CD4-positive, alpha-beta memory T cell (primary cell): ENCODE measurements around the gene FOXO6. TPM values are rescaled to one million over a fixed set of nuclear protein-coding genes. Genes with fewer than 3 reads are reported as not detected.

Source experiments
- CTCF ChIA-PET: fragments of 350-600 bp; sonication (Branson Sonifier 250); formaldehyde crosslinking; loops from one replicate; lab custom pipeline; 2021; ENCODE audit warnings: inconsistent platforms; ENCODE audit not compliant: partially characterized antibody; lab: Charles Lee
- POLR2A ChIA-PET: fragments of 350-600 bp; sonication (Branson Sonifier 250); formaldehyde crosslinking; loops from one replicate; lab custom pipeline; 2021; ENCODE audit not compliant: partially characterized antibody; lab: Charles Lee
- DNase-seq, 5 donors: peaks; one replicate each; pipeline versions ENCODE4 v3.0.0 to v3.0.0-alpha.2; 2020 to 2022; ENCODE audit warnings: mixed read lengths in 1 of 5
- H3K27ac ChIP-seq: one replicate; pipeline ENCODE4 v1.7.0; 2013; ENCODE audit warnings: low read depth, low read length
- H3K27me3 ChIP-seq: 2 replicates; pipeline ENCODE4 v1.7.0; 2013; ENCODE audit warnings: mild to moderate bottlenecking, low read length, moderate library complexity; ENCODE audit not compliant: insufficient read depth
- H3K36me3 ChIP-seq: 2 replicates; pipeline ENCODE4 v1.7.0; 2013; ENCODE audit warnings: mild to moderate bottlenecking, low read length, moderate library complexity; ENCODE audit not compliant: insufficient read depth
- H3K4me1 ChIP-seq: 2 replicates; pipeline ENCODE4 v1.7.0; 2013; ENCODE audit warnings: mild to moderate bottlenecking, low read length, moderate library complexity; ENCODE audit not compliant: insufficient read depth
- H3K4me3 ChIP-seq, 2 donors: one replicate each; pipeline ENCODE4 v1.7.0; 2013; ENCODE audit warnings: low read length in 2 of 2, mild to moderate bottlenecking in 1 of 2
- H3K9me3 ChIP-seq, 2 donors: one replicate each; pipeline ENCODE4 v1.7.0; 2013; ENCODE audit warnings: low read length in 2 of 2, control low read depth in 1 of 2; ENCODE audit not compliant: control insufficient read depth in 1 of 2
- H3K27ac Mint-ChIP-seq, 7 donors: one replicate each; pipeline ENCODE4 v1.8.0; 2020 to 2021; ENCODE audit warnings: mixed read lengths in 7 of 7, mild to moderate bottlenecking in 6 of 7, inconsistent platforms in 3 of 7, moderate library complexity in 3 of 7
- H3K27me3 Mint-ChIP-seq, 2 donors: one replicate each; pipeline ENCODE4 v1.8.0; 2020 to 2021; ENCODE audit warnings: mixed read lengths in 2 of 2
- H3K36me3 Mint-ChIP-seq, 2 donors: one replicate each; pipeline ENCODE4 v1.8.0; 2020 to 2021; ENCODE audit warnings: mixed read lengths in 2 of 2, inconsistent platforms in 1 of 2, mild to moderate bottlenecking in 1 of 2
- H3K4me1 Mint-ChIP-seq, 4 donors: one replicate each; pipeline ENCODE4 v1.8.0; 2020 to 2021; ENCODE audit warnings: mixed read lengths in 4 of 4, mild to moderate bottlenecking in 1 of 4
- H3K4me3 Mint-ChIP-seq, 8 donors: one replicate each; pipeline ENCODE4 v1.8.0; 2020 to 2021; ENCODE audit warnings: mixed read lengths in 8 of 8, mild to moderate bottlenecking in 7 of 8, moderate library complexity in 6 of 8, inconsistent platforms in 3 of 8
- H3K9me3 Mint-ChIP-seq, 8 donors: one replicate each; pipeline ENCODE4 v1.8.0; 2020 to 2021; ENCODE audit warnings: mixed read lengths in 8 of 8, mild to moderate bottlenecking in 5 of 8, inconsistent platforms in 3 of 8, moderate library complexity in 1 of 8
- intact Hi-C: fragments of 100-400 bp; cut with micrococcal nuclease; formaldehyde crosslinking; loops from one replicate; pipeline ENCODE4 v1.15.1; 2023
- polyA plus RNA-seq, 2 donors: library from polyadenylated mRNA; unstranded; fragments of 300-500 nt; fragmentation: Illumina TruSeq; gene quantifications; one replicate each; pipeline ENCODE4 v1.2.3, GENCODE V29; 2021
- total RNA-seq, 2 experiments: library from RNA; stranded (reverse); gene quantifications; one replicate each; pipeline ENCODE4 v1.2.3, GENCODE V29; 2021

The FOXO6 gene
- total and polyA plus RNA-seq, 4 experiments from 2014 or later = not detected

- no peak for DNase-seq
- Mint-ChIP-seq H3K27ac (no peak overlapping the region), H3K27me3 (peaks cover 7 to 35% of the 10 kb centered on the region in 2 donors), H3K36me3 (no peaks in the 10 kb centered on the region), H3K4me1 (peaks cover 0 to 2% (median under 1%) of the 10 kb centered on the region in 4 donors), H3K9me3 (peaks cover 0 to 1% (median under 1%) of the 10 kb centered on the region in 8 donors), H3K4me3 (no peak overlapping the region)
- no peak overlapping the region for H3K27ac ChIP-seq
- ChIA-PET POLR2A (no interaction called here), CTCF (interaction anchor here (1.2 kb wide), 1 partner anchor 9 kb away, joined by 5 read pairs; no protein-coding TSS in a partner anchor)
- no peaks in the 10 kb centered on the region for H3K36me3 ChIP-seq
- intact Hi-C loops = no loop called here
- H3K27me3 ChIP-seq = no peaks in the 10 kb centered on the region
- no peaks in the 10 kb centered on the region for H3K4me1 ChIP-seq
- H3K4me3 ChIP-seq = no peak overlapping the region
- H3K9me3 ChIP-seq = no peaks in the 10 kb centered on the region
Measured at GRCh38 chr1:41345434-41346075, 15.7 kb upstream of the FOXO6 start.

- no peaks in the 10 kb centered on the region for H3K9me3 ChIP-seq
- no peak overlapping the region for H3K4me3 ChIP-seq
- ChIA-PET CTCF (interaction anchor here (1.9 kb wide), 1 partner anchor 13 kb away, joined by 4 read pairs; no protein-coding TSS in a partner anchor), POLR2A (no interaction called here)
- intact Hi-C loops = no loop called here
- Mint-ChIP-seq H3K4me3 (no peak overlapping the region), H3K4me1 (peaks cover 0 to 2% (median under 1%) of the 10 kb centered on the region in 4 donors), H3K9me3 (no peaks in the 10 kb centered on the region), H3K27ac (no peak overlapping the region), H3K36me3 (no peaks in the 10 kb centered on the region), H3K27me3 (peaks cover 2 to 30% of the 10 kb centered on the region in 2 donors)
- no peaks in the 10 kb centered on the region for H3K27me3 ChIP-seq
- H3K4me1 ChIP-seq = no peaks in the 10 kb centered on the region
- H3K36me3 ChIP-seq = no peaks in the 10 kb centered on the region
- no peak for DNase-seq
- H3K27ac ChIP-seq = no peak overlapping the region
Measured at GRCh38 chr1:41347276-41347675, 14.0 kb upstream of the FOXO6 start.

GRCh38 chr1:41348394-41348793 is 12.8 kb upstream of the FOXO6 start:
- Mint-ChIP-seq H3K9me3 (no peaks in the 10 kb centered on the region), H3K4me1 (peaks cover 0 to 2% (median under 1%) of the 10 kb centered on the region in 4 donors), H3K36me3 (no peaks in the 10 kb centered on the region), H3K4me3 (no peak overlapping the region), H3K27me3 (peaks cover 2 to 24% of the 10 kb centered on the region in 2 donors), H3K27ac (no peak overlapping the region)
- H3K27me3 ChIP-seq = no peaks in the 10 kb centered on the region
- CTCF ChIA-PET = interaction anchor here (0.6 to 1.9 kb wide), 2 partner anchors 12 to 26 kb away, joined by 3 to 4 read pairs; no protein-coding TSS in a partner anchor
- H3K27ac ChIP-seq = no peak overlapping the region
- POLR2A ChIA-PET = no interaction called here
- no peak overlapping the region for H3K4me3 ChIP-seq
- H3K36me3 ChIP-seq = no peaks in the 10 kb centered on the region
- intact Hi-C loops = no loop called here
- no peaks in the 10 kb centered on the region for H3K9me3 ChIP-seq
- DNase-seq = no peak
- no peaks in the 10 kb centered on the region for H3K4me1 ChIP-seq

- Histone ChIP-seq H3K9me3 (no peaks in the 10 kb centered on the region), H3K36me3 (no peaks in the 10 kb centered on the region), H3K27me3 (no peaks in the 10 kb centered on the region), H3K27ac (no peak overlapping the region), H3K4me3 (no peak overlapping the region), H3K4me1 (no peaks in the 10 kb centered on the region)
- H3K27ac Mint-ChIP-seq = peak overlapping the region in 1 of 7 donors; percentile 8
- intact Hi-C loops = no loop called here
- POLR2A ChIA-PET = no interaction called here
- H3K27me3 Mint-ChIP-seq = peaks cover 3 to 19% of the 10 kb centered on the region in 2 donors
- CTCF ChIA-PET = no interaction called here
- H3K4me3 Mint-ChIP-seq = no peak overlapping the region
- DNase-seq = no peak
- H3K9me3 Mint-ChIP-seq = no peaks in the 10 kb centered on the region
- H3K4me1 Mint-ChIP-seq = peaks cover 0 to under 1% (median 0%) of the 10 kb centered on the region in 4 donors
- H3K36me3 Mint-ChIP-seq = no peaks in the 10 kb centered on the region
Measured at GRCh38 chr1:41349361-41350054, 11.7 kb upstream of the FOXO6 start.

GRCh38 chr1:41350055-41350378 is 11.2 kb upstream of the FOXO6 start:
- no peaks in the 10 kb centered on the region for H3K4me1 Mint-ChIP-seq
- H3K36me3 Mint-ChIP-seq = no peaks in the 10 kb centered on the region
- no peak overlapping the region for H3K4me3 ChIP-seq
- H3K36me3 ChIP-seq = no peaks in the 10 kb centered on the region
- ChIA-PET CTCF (no interaction called here), POLR2A (no interaction called here)
- H3K27ac ChIP-seq = no peak overlapping the region
- H3K27me3 ChIP-seq = no peaks in the 10 kb centered on the region
- peaks cover 3 to 16% of the 10 kb centered on the region in 2 donors for H3K27me3 Mint-ChIP-seq
- peak overlapping the region in 1 of 7 donors; percentile 8 for H3K27ac Mint-ChIP-seq
- no peaks in the 10 kb centered on the region for H3K9me3 ChIP-seq
- H3K9me3 Mint-ChIP-seq = no peaks in the 10 kb centered on the region
- H3K4me3 Mint-ChIP-seq = no peak overlapping the region
- DNase-seq = no peak
- no peaks in the 10 kb centered on the region for H3K4me1 ChIP-seq
- intact Hi-C loops = no loop called here

GRCh38 chr1:41351262-41352151 is 9.7 kb upstream of the FOXO6 start:
- no peaks in the 10 kb centered on the region for H3K36me3 Mint-ChIP-seq
- H3K27me3 ChIP-seq = no peaks in the 10 kb centered on the region
- no peaks in the 10 kb centered on the region for H3K4me1 ChIP-seq
- peaks cover 3 to 13% of the 10 kb centered on the region in 2 donors for H3K27me3 Mint-ChIP-seq
- intact Hi-C loops = no loop called here
- ChIA-PET POLR2A (no interaction called here), CTCF (interaction anchor here (1.1 kb wide), 1 partner anchor 10 kb away, joined by 3 read pairs; no protein-coding TSS in a partner anchor)
- no peak overlapping the region for H3K4me3 Mint-ChIP-seq
- no peaks in the 10 kb centered on the region for H3K36me3 ChIP-seq
- no peaks in the 10 kb centered on the region for H3K9me3 Mint-ChIP-seq
- no peak overlapping the region for H3K27ac Mint-ChIP-seq
- no peaks in the 10 kb centered on the region for H3K9me3 ChIP-seq
- no peak overlapping the region for H3K27ac ChIP-seq
- DNase-seq = no peak
- no peaks in the 10 kb centered on the region for H3K4me1 Mint-ChIP-seq
- H3K4me3 ChIP-seq = no peak overlapping the region

- H3K4me3 Mint-ChIP-seq = no peak overlapping the region
- Histone ChIP-seq H3K9me3 (no peaks in the 10 kb centered on the region), H3K4me3 (no peak overlapping the region), H3K36me3 (no peaks in the 10 kb centered on the region), H3K4me1 (peaks cover 4% of the 10 kb centered on the region), H3K27ac (no peak overlapping the region), H3K27me3 (no peaks in the 10 kb centered on the region)
- intact Hi-C loops = no loop called here
- no peak for DNase-seq
- H3K27ac Mint-ChIP-seq = no peak overlapping the region
- ChIA-PET CTCF (no interaction called here), POLR2A (no interaction called here)
- peaks cover 5 to 13% of the 10 kb centered on the region in 2 donors for H3K27me3 Mint-ChIP-seq
- H3K36me3 Mint-ChIP-seq = no peaks in the 10 kb centered on the region
- H3K4me1 Mint-ChIP-seq = peaks cover 0 to 4% (median 0%) of the 10 kb centered on the region in 4 donors
- H3K9me3 Mint-ChIP-seq = no peaks in the 10 kb centered on the region
Measured at GRCh38 chr1:41353744-41354143, 7.5 kb upstream of the FOXO6 start.
